ENCODE results near the gene GFI1B. TPM values are rescaled to one million over a fixed set of nuclear protein-coding genes. Genes with fewer than 3 reads are reported as not detected.
A peak's percentile ranks its signal among the peaks of the same experiment; 100 is the strongest.

The GFI1B gene
- total RNA-seq, 1 donor from 2014 or later: 1.1 TPM

- H3K36me3 ChIP-seq: no peaks in the 10 kb centered on the region
- ATAC-seq (no peak), DNase-seq (peak; percentile 27)
- peak overlapping the region; percentile 24 for H3K27ac ChIP-seq
- H3K4me1 ChIP-seq: no peaks in the 10 kb centered on the region
- no peak overlapping the region for H3K4me3 ChIP-seq
- intact Hi-C loops (cut with DNase I): no loop called here
- H3K9me3 ChIP-seq: no peaks in the 10 kb centered on the region
- peaks cover 67% of the 10 kb centered on the region for H3K27me3 ChIP-seq (ENCODE audit: low read depth)
- TF ChIP-seq CTCF (IDR thresholded peaks at IDR 0.05): no peak
Measured at GRCh38 chr9:133003671-133004090, 25.2 kb downstream of the GFI1B start.

DNA sequence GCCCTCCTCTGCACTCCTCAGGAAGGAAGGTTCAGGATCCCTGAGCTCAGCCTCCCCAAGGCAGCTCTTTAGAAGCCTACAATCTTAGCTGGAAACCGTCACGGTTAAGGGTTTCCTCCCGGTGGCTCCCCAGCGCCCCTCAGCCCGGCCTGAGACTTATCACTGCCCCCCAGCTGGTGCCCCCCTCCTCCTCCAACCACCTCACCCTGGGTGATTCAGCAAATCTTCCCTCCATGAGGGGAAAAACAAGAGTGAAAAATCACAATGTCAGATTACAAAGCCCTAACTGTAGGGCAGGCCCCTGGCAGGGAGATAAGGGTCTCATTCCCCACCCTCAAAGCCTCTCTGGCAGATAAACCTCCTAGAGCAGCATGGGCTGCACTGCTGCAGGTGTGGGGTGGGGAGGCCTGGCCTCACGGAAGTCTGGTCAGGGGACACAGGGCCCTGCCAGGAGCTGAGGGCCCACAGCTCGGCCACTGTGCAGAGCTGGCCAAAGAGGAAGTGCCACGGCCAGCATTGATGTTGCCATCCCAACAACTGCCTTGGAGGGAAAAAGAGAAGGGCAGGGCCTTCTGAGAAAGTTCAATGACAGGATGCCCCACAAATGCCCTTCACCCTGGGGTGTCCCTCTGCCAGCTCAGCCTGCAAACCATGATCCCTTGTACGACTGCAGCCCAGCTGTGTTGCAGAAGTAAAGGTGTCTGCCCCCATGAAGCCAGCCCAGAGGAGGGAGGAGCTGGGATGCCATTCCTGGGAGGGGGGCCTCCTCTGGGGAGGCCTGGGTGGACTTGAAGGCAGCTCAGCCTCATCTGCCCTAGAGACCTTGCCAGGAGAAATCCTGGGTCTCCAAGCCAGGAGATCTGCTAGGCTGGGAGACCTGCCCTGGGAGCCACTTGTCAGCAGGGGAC lies 25.9 kb downstream of the GFI1B start:
- ATAC-seq (peak; percentile 33 to 49), DNase-seq (peak; percentile 49)
- H3K9me3 ChIP-seq: no peaks in the 10 kb centered on the region
- peaks cover 60% of the 10 kb centered on the region for H3K27me3 ChIP-seq (ENCODE audit: low read depth)
- TF ChIP-seq CTCF (IDR thresholded peaks at IDR 0.05): no peak
- no peaks in the 10 kb centered on the region for H3K36me3 ChIP-seq
- intact Hi-C loops (cut with DNase I): no loop called here
- no peak overlapping the region for H3K27ac ChIP-seq
- H3K4me1 ChIP-seq: no peaks in the 10 kb centered on the region
- H3K4me3 ChIP-seq: no peak overlapping the region

GRCh38 chr9:133004999-133005760 lies 26.7 kb downstream of the GFI1B start:
- DNase-seq (peak; percentile 41), ATAC-seq (no peak)
- no peak overlapping the region for H3K4me3 ChIP-seq
- H3K27ac ChIP-seq: no peak overlapping the region
- intact Hi-C loops (cut with DNase I): no loop called here
- H3K4me1 ChIP-seq: no peaks in the 10 kb centered on the region
- no peak for TF ChIP-seq CTCF (IDR thresholded peaks at IDR 0.05)
- H3K36me3 ChIP-seq: no peaks in the 10 kb centered on the region
- no peaks in the 10 kb centered on the region for H3K9me3 ChIP-seq
- H3K27me3 ChIP-seq (ENCODE audit: low read depth): peaks cover 52% of the 10 kb centered on the region

- Histone ChIP-seq H3K36me3 (no peaks in the 10 kb centered on the region), H3K9me3 (no peaks in the 10 kb centered on the region), H3K27ac (no peak overlapping the region), H3K4me3 (no peak overlapping the region), H3K4me1 (no peaks in the 10 kb centered on the region), H3K27me3 (ENCODE audit: low read depth) (peaks cover 46% of the 10 kb centered on the region)
- no peak for ATAC-seq
- no peak for TF ChIP-seq CTCF (IDR thresholded peaks at IDR 0.05)
- DNase-seq: no peak
- intact Hi-C loops (cut with DNase I): no loop called here
Measured at GRCh38 chr9:133005957-133006356, 27.5 kb downstream of the GFI1B start.

DNA sequence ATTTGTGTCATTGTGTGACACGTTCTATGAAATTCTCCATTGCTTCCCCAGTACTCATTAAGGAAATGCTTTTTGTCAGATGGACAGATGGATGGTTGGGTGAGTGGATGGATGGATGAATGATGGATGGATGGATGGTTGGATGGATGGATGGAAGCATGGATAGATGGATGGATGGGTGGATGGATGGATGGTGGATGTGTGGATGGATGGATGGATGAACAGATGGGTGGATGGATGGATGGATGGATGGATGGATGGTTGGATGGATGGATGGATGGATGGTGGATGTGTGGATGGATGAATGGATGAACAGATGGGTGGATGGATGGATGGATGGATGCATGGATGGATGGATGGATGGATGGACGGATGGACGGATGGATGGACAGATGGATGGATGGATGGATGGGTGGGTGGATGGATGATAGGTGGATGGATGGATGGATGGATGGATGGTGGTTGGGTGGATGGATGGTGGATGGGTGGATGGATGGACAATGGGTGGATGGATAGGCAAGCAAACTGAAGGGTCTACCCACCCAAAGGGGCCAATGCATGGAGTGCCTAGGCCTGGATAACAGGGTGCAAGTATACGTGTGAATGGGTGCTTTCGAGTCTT lies 28.3 kb downstream of the GFI1B start:
- H3K4me3 ChIP-seq: no peak overlapping the region
- DNase-seq (no peak), ATAC-seq (no peak)
- no peak overlapping the region for H3K27ac ChIP-seq
- intact Hi-C loops (cut with DNase I): no loop called here
- no peaks in the 10 kb centered on the region for H3K4me1 ChIP-seq
- peaks cover 41% of the 10 kb centered on the region for H3K27me3 ChIP-seq (ENCODE audit: low read depth)
- no peaks in the 10 kb centered on the region for H3K9me3 ChIP-seq
- no peaks in the 10 kb centered on the region for H3K36me3 ChIP-seq
- TF ChIP-seq CTCF (IDR thresholded peaks at IDR 0.05): no peak

Data from lower lobe of right lung (tissue), 2 donors.